ENCODE data around the gene ST6GALNAC2. TPM values are rescaled to one million over a fixed set of nuclear protein-coding genes. Genes with fewer than 3 reads are reported as not detected.
A peak's percentile ranks its signal among the peaks of the same experiment; 100 is the strongest.
"Not testable (repeated sequence)": the region's sequence is repeated elsewhere in the genome, so short reads cannot be mapped to it uniquely, and the experiment has no call there.

The ST6GALNAC2 gene
- total RNA-seq, 1 donor from 2014 or later, result 24.0 TPM

GRCh38 chr17:76538941-76539570 lies 46.6 kb downstream of the ST6GALNAC2 start:
- no peak for ATAC-seq

- ATAC-seq, result no peak
These were observed 47.3 kb downstream of the ST6GALNAC2 start for GRCh38 chr17:76538281-76538931.

GRCh38 chr17:76537578-76538280 lies 47.9 kb downstream of the ST6GALNAC2 start, which contains the start of gene CYGB:
CYGB (minus strand) TSS chr17:76537709; CDS start chr17:76537542, 167 bp downstream.
- peak; percentile 10 for ATAC-seq

- ATAC-seq, result no peak
These were observed 48.4 kb downstream of the ST6GALNAC2 start for GRCh38 chr17:76537288-76537577.

GRCh38 chr17:76536511-76537287 lies 49.0 kb downstream of the ST6GALNAC2 start:
- no peak for ATAC-seq

GRCh38 chr17:76535788-76536510 lies 49.7 kb downstream of the ST6GALNAC2 start:
- no peak for ATAC-seq

- no peak for ATAC-seq
These were observed 50.6 kb downstream of the ST6GALNAC2 start for GRCh38 chr17:76534831-76535732.

- ATAC-seq, result not testable (repeated sequence)
These were observed 51.9 kb downstream of the ST6GALNAC2 start for GRCh38 chr17:76533640-76534359.

GRCh38 chr17:76532072-76532651 lies 53.5 kb downstream of the ST6GALNAC2 start:
- ATAC-seq, result no peak

- ATAC-seq, result no peak
These were observed 54.1 kb downstream of the ST6GALNAC2 start for GRCh38 chr17:76531486-76532038.

- peak; percentile 1 for ATAC-seq
These were observed 54.7 kb downstream of the ST6GALNAC2 start for GRCh38 chr17:76530811-76531485.

- ATAC-seq, result peak; percentile 45
These were observed 55.5 kb downstream of the ST6GALNAC2 start for GRCh38 chr17:76530095-76530723.

- peak; percentile 43 for ATAC-seq
These were observed 56.2 kb downstream of the ST6GALNAC2 start for GRCh38 chr17:76529224-76530094.

- no peak for ATAC-seq
These were observed 57.0 kb downstream of the ST6GALNAC2 start for GRCh38 chr17:76528528-76529223.

GRCh38 chr17:76528156-76528527 lies 57.5 kb downstream of the ST6GALNAC2 start:
- peak; percentile 11 for ATAC-seq

- peak; percentile 52 for ATAC-seq
These were observed 58.1 kb downstream of the ST6GALNAC2 start for GRCh38 chr17:76527430-76528111.

Data from esophagus mucosa (tissue), 1 donor.